WERI-Rb-1 (cell line): ENCODE data around the gene ANXA8.

Experiments
- DNase-seq: peaks from one replicate; pipeline ENCODE4 v3.0.0-alpha.2; 2020
- H3K27ac ChIP-seq: fragments of 250-450 bp; sonication (Bioruptor Pico); 2 replicates; pipeline ENCODE4 v1.5.1; 2020; ENCODE audit warnings: mild to moderate bottlenecking, moderate library complexity
- H3K27me3 ChIP-seq: fragments of 250-450 bp; sonication (Bioruptor Pico); 2 replicates; pipeline ENCODE4 v1.5.1; 2021; ENCODE audit warnings: mild to moderate bottlenecking, low read depth, moderate library complexity; ENCODE audit not compliant: insufficient read depth, severe bottlenecking
- H3K36me3 ChIP-seq: fragments of 250-450 bp; sonication (Bioruptor Pico); 2 replicates; pipeline ENCODE4 v1.5.1; 2020; ENCODE audit warnings: mild to moderate bottlenecking, moderate library complexity
- H3K4me3 ChIP-seq: 2 replicates; pipeline ENCODE4 v1.5.1; 2011; ENCODE audit warnings: low read depth, mild to moderate bottlenecking, control low read depth, low read length
- H3K9me3 ChIP-seq: fragments of 250-450 bp; sonication (Bioruptor Pico); 2 replicates; pipeline ENCODE4 v1.5.1; 2021; ENCODE audit warnings: mild to moderate bottlenecking, moderate library complexity; ENCODE audit not compliant: severe bottlenecking
- CTCF ChIP-seq: IDR thresholded peaks from 2 replicates; pipeline ENCODE4 v1.5.1; 2011; ENCODE audit warnings: low read depth, mild to moderate bottlenecking, control low read depth, inconsistent platforms, low read length

Gene ANXA8

DNA sequence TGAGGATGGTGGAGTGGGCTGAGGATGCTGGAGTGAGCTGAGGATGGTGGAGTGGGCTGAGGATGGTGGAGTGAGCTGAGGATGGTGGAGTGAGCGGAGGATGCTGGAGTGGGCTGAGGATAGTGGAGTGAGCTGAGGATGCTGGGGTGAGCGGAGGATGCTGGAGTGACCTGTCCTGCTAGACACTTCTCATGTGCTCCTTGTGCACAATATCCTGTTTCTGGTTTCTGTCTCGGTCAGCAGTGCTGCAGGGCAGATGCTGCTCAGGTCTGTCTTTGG lies 29.2 kb downstream of the ANXA8 start:
- Histone ChIP-seq H3K4me3 (no peak overlapping the region), H3K9me3 (no peaks in the 10 kb centered on the region), H3K27ac (no peak overlapping the region), H3K36me3 (no peaks in the 10 kb centered on the region), H3K27me3 (no peaks in the 10 kb centered on the region)
- DNase-seq = no peak
- TF ChIP-seq CTCF = no peak

- no peaks in the 10 kb centered on the region for H3K9me3 ChIP-seq
- no peak for TF ChIP-seq CTCF
- no peaks in the 10 kb centered on the region for H3K27me3 ChIP-seq
Observed at GRCh38 chr10:47454008-47454779, 29.7 kb downstream of the ANXA8 start.

DNA sequence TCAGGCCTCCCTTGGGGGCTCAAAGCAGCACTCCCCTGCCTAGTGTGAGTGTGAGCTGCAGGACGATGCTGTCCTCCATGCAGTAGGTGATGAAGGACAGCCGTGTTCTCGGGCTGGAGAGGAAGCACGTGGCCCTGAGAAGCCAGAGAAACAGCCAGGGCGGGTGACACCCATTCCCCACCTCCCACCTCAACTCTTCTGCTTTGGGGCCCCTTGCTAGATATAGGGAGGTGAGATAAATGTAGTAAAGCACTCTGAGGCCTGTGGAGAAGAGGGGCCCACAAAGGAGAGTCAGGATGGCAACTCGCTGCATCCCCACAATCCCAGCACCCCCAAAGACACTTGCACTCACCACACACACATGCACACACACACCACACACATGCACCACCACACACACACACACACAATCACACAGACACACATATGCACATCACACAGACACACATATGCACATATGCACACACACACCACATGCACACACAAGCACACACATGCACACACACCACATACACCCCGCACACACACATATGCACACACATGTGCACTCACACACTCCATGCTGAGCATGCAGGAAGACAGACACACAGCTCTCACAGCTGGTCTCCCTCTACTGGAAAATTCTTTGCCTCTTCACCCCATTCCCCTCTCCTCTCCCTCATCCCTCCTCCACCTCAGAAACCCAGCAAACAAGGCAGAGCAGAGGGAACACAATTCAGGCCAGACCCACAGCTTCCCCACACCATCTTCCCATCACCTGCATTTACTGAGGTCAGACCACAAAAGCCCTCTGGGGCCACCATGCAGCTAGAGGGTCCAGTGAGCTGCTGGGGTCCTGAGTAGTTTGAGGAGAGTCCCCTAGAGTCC lies 30.5 kb downstream of the ANXA8 start:
- DNase-seq = no peak
- TF ChIP-seq CTCF = no peak
- no peak overlapping the region for H3K27ac ChIP-seq
- H3K4me3 ChIP-seq = no peak overlapping the region
- H3K36me3 ChIP-seq = no peaks in the 10 kb centered on the region
- no peaks in the 10 kb centered on the region for H3K27me3 ChIP-seq
- no peaks in the 10 kb centered on the region for H3K9me3 ChIP-seq

More at GRCh38 chr10:47454008-47454779, 29.7 kb downstream of the ANXA8 start:
- no peaks in the 10 kb centered on the region for H3K36me3 ChIP-seq
- H3K4me3 ChIP-seq = no peak overlapping the region
- H3K27ac ChIP-seq = no peak overlapping the region
- no peak for DNase-seq

- peak; percentile 80 for DNase-seq
Observed at GRCh38 chr10:47452495-47453140, 31.3 kb downstream of the ANXA8 start.

DNA sequence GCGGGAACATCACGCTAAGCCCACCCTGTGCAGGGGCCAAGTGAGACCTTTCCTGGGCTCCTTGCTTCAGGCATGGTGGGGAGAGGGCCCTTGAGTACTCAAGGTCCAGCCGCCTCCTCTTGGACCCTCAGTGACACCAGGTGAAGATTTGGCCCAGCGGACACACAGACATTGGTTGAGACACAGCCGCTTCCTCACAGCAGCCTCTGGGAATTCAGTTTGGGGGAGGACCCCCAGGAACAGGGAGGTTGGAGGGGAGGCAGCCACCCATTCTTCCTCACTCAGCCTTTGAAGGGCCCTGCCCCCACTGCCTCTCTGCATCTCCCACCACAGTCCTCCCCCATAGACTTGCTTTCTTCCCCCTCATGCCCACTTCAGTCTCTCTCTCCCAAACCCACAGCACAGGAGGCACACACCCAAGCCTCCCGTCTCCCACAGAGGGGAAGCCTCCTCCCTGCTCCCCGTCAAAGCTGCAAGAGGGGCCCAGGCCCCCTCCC lies 31.9 kb downstream of the ANXA8 start:
- H3K9me3 ChIP-seq = no peaks in the 10 kb centered on the region
- no peak overlapping the region; the same call in none of the 2 replicates for H3K27ac ChIP-seq
- H3K4me3 ChIP-seq = no peak overlapping the region
- H3K27me3 ChIP-seq = no peaks in the 10 kb centered on the region
- no peak for DNase-seq
- no peaks in the 10 kb centered on the region for H3K36me3 ChIP-seq
- no peak for TF ChIP-seq CTCF

More at GRCh38 chr10:47452495-47453140, 31.3 kb downstream of the ANXA8 start:
- TF ChIP-seq CTCF = no peak
- H3K27ac ChIP-seq = no peak overlapping the region; the same call in 1 of the 2 replicates
- no peaks in the 10 kb centered on the region for H3K9me3 ChIP-seq
- H3K27me3 ChIP-seq = no peaks in the 10 kb centered on the region
- H3K36me3 ChIP-seq = no peaks in the 10 kb centered on the region
- H3K4me3 ChIP-seq = no peak overlapping the region
